ENCODE data around the gene ENTPD2. TPM values are rescaled to one million over a fixed set of nuclear protein-coding genes. Genes with fewer than 3 reads are reported as not detected.

Gene ENTPD2
- total RNA-seq, 2 experiments from 2014 or later, result 0.16 TPM; not detected in 1

- Histone ChIP-seq H3K4me2 (ENCODE audit: low read length) (no peak overlapping the region), H3K36me3 (ENCODE audit: insufficient read depth, low read length) (no peaks in the 10 kb centered on the region), H3K9me3 (ENCODE audit: low read length) (no peaks in the 10 kb centered on the region), H3K27ac (ENCODE audit: low read depth, low read length, poor library complexity, severe bottlenecking) (no peak overlapping the region), H3K9me2 (ENCODE audit: insufficient read depth, low read length) (no peaks in the 10 kb centered on the region), H2AFZ (ENCODE audit: low read length) (no peak overlapping the region), H3K79me2 (ENCODE audit: insufficient read depth, low read depth, low read length) (no peaks in the 10 kb centered on the region), H3K4me3 (ENCODE audit: low read depth, low read length, poor library complexity, severe bottlenecking) (no peak overlapping the region), H4K20me1 (ENCODE audit: insufficient read depth, low read length) (no peaks in the 10 kb centered on the region), H3K4me1 (ENCODE audit: insufficient read depth, low read length, poor library complexity, severe bottlenecking) (peaks cover 26% of the 10 kb centered on the region)
- POLR2A ChIA-PET, result interaction anchor here (0.5 to 0.8 kb wide), 2 partner anchors 51 to 212 kb away, joined by 3 read pairs; no protein-coding TSS in a partner anchor
- peak; percentile 89 for DNase-seq (ENCODE audit: low spot score)
- BruUV-seq (replicated peaks), result no TSS peak
- TF ChIP-seq, protein P1, sequence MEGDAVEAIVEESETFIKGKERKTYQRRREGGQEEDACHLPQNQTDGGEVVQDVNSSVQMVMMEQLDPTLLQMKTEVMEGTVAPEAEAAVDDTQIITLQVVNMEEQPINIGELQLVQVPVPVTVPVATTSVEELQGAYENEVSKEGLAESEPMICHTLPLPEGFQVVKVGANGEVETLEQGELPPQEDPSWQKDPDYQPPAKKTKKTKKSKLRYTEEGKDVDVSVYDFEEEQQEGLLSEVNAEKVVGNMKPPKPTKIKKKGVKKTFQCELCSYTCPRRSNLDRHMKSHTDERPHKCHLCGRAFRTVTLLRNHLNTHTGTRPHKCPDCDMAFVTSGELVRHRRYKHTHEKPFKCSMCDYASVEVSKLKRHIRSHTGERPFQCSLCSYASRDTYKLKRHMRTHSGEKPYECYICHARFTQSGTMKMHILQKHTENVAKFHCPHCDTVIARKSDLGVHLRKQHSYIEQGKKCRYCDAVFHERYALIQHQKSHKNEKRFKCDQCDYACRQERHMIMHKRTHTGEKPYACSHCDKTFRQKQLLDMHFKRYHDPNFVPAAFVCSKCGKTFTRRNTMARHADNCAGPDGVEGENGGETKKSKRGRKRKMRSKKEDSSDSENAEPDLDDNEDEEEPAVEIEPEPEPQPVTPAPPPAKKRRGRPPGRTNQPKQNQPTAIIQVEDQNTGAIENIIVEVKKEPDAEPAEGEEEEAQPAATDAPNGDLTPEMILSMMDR (conservative IDR thresholded peaks at IDR 0.05; ENCODE audit: low read length), result no peak
- TF ChIP-seq EZH2phosphoT487 (IDR thresholded peaks at IDR 0.05; ENCODE audit: borderline replicate concordance, low read depth, low read length), result no peak
- CTCF ChIA-PET (ENCODE audit: unreplicated experiment), result interaction anchor here (0.9 kb wide), 1 partner anchor 13 kb away, joined by 3 read pairs; no protein-coding TSS in a partner anchor
- intact Hi-C loops (cut with micrococcal nuclease; ENCODE audit: unreplicated experiment), result no loop called here
These were observed 31.7 kb downstream of the ENTPD2 start for GRCh38 chr9:137021979-137022661.

GRCh38 chr9:137021568-137021978 lies 32.3 kb downstream of the ENTPD2 start:
- ChIA-PET POLR2A (interaction anchor here (0.5 kb wide), 1 partner anchor 51 kb away, joined by 3 read pairs; no protein-coding TSS in a partner anchor), CTCF (ENCODE audit: unreplicated experiment) (interaction anchor here (0.9 kb wide), 1 partner anchor 14 kb away, joined by 3 read pairs; no protein-coding TSS in a partner anchor)
- Histone ChIP-seq H3K9me2 (ENCODE audit: insufficient read depth, low read length) (no peaks in the 10 kb centered on the region), H3K27ac (ENCODE audit: low read depth, low read length, poor library complexity, severe bottlenecking) (no peak overlapping the region), H3K4me3 (ENCODE audit: low read depth, low read length, poor library complexity, severe bottlenecking) (no peak overlapping the region), H3K4me1 (ENCODE audit: insufficient read depth, low read length, poor library complexity, severe bottlenecking) (peaks cover 26% of the 10 kb centered on the region), H3K4me2 (ENCODE audit: low read length) (no peak overlapping the region), H3K79me2 (ENCODE audit: insufficient read depth, low read depth, low read length) (no peaks in the 10 kb centered on the region), H4K20me1 (ENCODE audit: insufficient read depth, low read length) (no peaks in the 10 kb centered on the region), H2AFZ (ENCODE audit: low read length) (no peak overlapping the region), H3K36me3 (ENCODE audit: insufficient read depth, low read length) (no peaks in the 10 kb centered on the region), H3K9me3 (ENCODE audit: low read length) (no peaks in the 10 kb centered on the region)
- no peak for DNase-seq (ENCODE audit: low spot score)
- TF ChIP-seq, protein P1 (conservative IDR thresholded peaks at IDR 0.05; ENCODE audit: low read length), result no peak
- no peak for TF ChIP-seq EZH2phosphoT487 (IDR thresholded peaks at IDR 0.05; ENCODE audit: borderline replicate concordance, low read depth, low read length)
- no TSS peak for BruUV-seq (replicated peaks)
- intact Hi-C loops (cut with micrococcal nuclease; ENCODE audit: unreplicated experiment), result no loop called here

All from OCI-LY7 (cell line).